GM12875 (cell line): ENCODE measurements around the gene MYOF.

Source experiments
- H3K4me3 ChIP-seq: one replicate; pipeline ENCODE4 v1.5.1; 2011; ENCODE audit warnings: low read depth, low read length, control low read depth
- CTCF ChIP-seq: IDR thresholded peaks from 2 replicates; pipeline ENCODE4 v1.5.1; 2011; ENCODE audit warnings: low read depth, mild to moderate bottlenecking, control low read depth, inconsistent platforms, low read length, moderate library complexity, borderline replicate concordance; ENCODE audit not compliant: insufficient read depth

Gene MYOF

GRCh38 chr10:93454736-93455135 lies 27.4 kb downstream of the MYOF start:
- TF ChIP-seq CTCF: no peak

GRCh38 chr10:93454146-93454545 lies 28.0 kb downstream of the MYOF start:
- TF ChIP-seq CTCF: no peak
- no peak overlapping the region for H3K4me3 ChIP-seq

More at GRCh38 chr10:93454736-93455135, 27.4 kb downstream of the MYOF start:
- no peak overlapping the region for H3K4me3 ChIP-seq

- no peak for TF ChIP-seq CTCF
- H3K4me3 ChIP-seq: no peak overlapping the region
These were observed 30.0 kb downstream of the MYOF start for GRCh38 chr10:93452143-93452542.

- TF ChIP-seq CTCF: no peak
- H3K4me3 ChIP-seq: no peak overlapping the region
These were observed 30.7 kb downstream of the MYOF start for GRCh38 chr10:93451244-93451947.

- no peak for TF ChIP-seq CTCF
- no peak overlapping the region for H3K4me3 ChIP-seq
These were observed 34.2 kb downstream of the MYOF start for GRCh38 chr10:93447970-93448369.

- no peak for TF ChIP-seq CTCF
- H3K4me3 ChIP-seq: no peak overlapping the region
These were observed 35.1 kb downstream of the MYOF start for GRCh38 chr10:93447019-93447418.

GRCh38 chr10:93445978-93446720 lies 36.0 kb downstream of the MYOF start:
- H3K4me3 ChIP-seq: no peak overlapping the region
- no peak for TF ChIP-seq CTCF
